NCI-H1105 treated with DMSO at 0.1 percent for 48 hours (cell line): ENCODE measurements around the gene RPS19BP1.
"Not testable (repeated sequence)": the region's sequence is repeated elsewhere in the genome, so short reads cannot be mapped to it uniquely, and the experiment has no call there.

ENCODE experiments used
- DNase-seq: peaks from one replicate; lab custom pipeline; 2025; lab: John Stamatoyannopoulos, UW

The RPS19BP1 gene

DNA sequence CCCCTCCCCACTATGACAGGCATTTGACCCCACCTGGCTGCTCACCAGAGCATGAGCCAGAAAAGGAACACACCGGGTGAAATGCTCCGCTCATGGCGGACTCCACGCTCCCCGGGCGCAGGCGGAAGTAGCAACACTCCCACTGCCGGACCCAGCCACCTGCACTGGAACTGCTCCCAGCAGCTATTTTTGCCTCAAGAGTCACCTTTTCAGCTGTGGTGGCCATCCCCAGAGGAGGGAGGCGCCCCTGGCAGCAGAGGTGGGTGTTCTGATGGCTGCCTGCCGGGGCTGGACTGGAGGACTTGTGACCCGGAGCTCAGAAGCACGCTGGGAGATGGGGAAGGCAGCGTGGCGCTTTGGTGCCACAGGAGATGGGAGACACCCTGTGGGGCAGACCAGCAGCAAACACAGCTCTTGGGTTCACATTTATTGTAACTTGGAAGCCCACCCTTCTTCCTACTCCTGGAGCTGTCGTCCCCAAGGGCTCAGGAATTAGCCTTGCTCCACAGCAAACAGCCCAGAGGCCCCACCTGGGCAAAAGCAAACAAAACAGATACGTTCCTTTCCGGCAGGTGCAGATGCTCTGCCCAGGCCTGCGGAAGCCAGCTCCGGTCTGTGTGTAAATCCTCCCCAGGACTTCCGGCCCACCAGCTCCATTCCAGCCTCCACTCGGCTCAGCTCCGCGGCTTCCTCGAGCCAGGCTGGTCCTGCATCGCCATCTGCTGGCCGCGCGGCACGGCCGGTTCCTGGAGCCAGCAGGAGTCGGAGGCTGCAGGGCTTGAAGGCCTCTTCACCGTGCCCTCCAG lies 3.7 kb downstream of the RPS19BP1 start:
- DNase-seq: peak; percentile 94

- peak; percentile 54 for DNase-seq
Measured at GRCh38 chr22:39528080-39528661, 4.4 kb downstream of the RPS19BP1 start.

DNA sequence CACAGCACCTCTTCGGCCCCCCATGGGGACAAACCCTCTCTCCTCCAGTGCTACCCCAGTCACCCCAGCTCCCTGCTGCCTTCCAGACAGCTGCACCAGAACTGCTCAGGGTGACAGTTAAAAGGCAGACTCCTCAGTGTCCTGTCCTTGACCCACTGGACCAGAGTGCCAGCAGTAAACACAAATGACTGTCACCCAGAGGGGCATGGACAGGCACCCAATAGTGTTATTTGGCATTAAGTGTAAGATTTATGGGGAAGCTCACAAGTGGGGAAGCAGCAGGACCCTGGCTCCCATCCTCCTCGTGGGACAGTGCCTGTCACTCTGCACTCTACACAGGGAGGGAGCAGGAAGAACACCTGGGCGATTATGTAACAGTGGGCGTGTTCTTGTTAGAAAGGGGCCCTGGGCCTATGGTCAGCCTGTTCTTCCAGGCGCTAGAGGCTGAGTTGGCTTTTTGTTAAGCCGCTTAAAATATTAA lies 5.0 kb downstream of the RPS19BP1 start:
- no peak for DNase-seq

- no peak for DNase-seq
Measured at GRCh38 chr22:39526736-39527171, 5.8 kb downstream of the RPS19BP1 start.

- no peak for DNase-seq
Measured at GRCh38 chr22:39525658-39525975, 6.9 kb downstream of the RPS19BP1 start.

DNA sequence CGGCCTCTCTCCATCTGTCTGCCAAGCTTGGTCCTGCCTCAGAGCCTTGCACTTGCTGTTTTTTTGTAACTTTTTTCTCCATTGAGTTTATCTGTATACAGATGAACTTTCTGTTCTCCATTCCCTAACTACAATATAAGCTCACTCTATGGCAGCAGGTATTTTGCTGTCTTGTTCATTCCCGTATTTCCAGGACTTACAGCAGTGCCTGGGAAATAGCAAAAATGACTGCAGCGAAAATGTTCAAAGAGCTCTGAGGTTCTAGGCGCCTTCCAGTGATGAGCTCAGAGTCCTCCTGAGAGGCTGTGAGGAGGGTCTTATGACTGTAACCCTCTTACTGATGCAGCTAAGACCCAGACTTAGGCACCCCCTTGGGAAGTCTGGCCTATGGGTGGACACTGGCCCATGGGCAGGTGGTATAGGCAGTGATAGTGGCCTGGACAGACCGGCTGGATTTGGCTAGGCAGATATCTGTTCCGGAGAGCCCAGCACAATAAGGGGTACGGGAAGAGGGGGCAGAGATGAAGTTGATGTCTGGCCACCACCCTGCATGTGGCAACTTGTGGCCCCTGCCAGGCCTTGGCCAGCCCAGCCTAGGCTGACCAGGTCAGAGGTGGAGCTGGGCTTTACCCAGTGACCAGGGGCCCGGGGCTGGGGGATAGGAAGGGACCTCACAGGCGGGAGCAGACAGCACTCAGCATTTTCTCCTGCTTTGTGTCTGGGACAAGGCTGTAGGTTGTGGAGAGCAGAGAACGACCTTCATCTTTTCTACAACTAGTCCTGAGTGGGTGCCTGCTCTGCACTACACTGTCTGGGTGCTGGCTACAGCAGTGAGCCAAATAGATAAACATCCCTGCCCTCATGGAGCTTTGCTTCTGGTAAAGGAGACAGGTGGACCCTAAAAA lies 7.5 kb downstream of the RPS19BP1 start:
- DNase-seq: no peak

- DNase-seq: no peak
Measured at GRCh38 chr22:39524089-39524752, 8.3 kb downstream of the RPS19BP1 start.

GRCh38 chr22:39522567-39523300 lies 9.8 kb downstream of the RPS19BP1 start:
- peak; percentile 37 for DNase-seq

GRCh38 chr22:39522091-39522490 lies 10.5 kb downstream of the RPS19BP1 start:
- DNase-seq: not testable (repeated sequence)

GRCh38 chr22:39521106-39521885 lies 11.3 kb downstream of the RPS19BP1 start:
- not testable (repeated sequence) for DNase-seq

- peak; percentile 47 for DNase-seq
Measured at GRCh38 chr22:39520226-39521105, 12.1 kb downstream of the RPS19BP1 start, which contains the start of gene ATF4. ATF4 (plus strand) TSS chr22:39520562; CDS start chr22:39521446, 884 bp downstream.

DNA sequence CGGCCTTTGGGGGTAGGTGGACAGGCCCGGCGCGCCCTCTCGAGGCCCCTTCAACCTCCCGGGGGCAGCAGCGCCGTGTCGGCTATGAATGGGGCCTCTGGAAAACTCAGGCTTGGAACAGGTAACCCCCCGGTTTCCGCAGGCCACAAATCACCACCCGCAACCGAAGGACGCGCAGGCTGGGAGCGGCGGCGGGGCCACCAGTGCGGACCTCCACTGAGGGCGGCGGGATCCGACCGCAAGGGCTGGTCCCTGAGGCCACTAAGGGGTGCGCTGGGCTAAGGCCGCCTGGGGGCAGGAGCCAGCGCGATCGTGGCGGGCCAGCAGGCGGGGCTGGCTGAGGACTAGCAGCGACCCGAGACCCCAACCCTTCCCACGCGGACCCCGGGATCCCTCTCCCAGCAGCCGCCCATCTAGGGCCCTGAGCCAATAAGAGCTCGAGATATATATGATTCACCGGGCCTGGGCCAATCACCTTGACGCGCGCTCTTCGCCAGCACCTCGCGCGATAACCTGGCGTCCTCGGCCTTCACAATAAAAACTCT lies 12.8 kb downstream of the RPS19BP1 start:
- DNase-seq: peak; percentile 98

DNA sequence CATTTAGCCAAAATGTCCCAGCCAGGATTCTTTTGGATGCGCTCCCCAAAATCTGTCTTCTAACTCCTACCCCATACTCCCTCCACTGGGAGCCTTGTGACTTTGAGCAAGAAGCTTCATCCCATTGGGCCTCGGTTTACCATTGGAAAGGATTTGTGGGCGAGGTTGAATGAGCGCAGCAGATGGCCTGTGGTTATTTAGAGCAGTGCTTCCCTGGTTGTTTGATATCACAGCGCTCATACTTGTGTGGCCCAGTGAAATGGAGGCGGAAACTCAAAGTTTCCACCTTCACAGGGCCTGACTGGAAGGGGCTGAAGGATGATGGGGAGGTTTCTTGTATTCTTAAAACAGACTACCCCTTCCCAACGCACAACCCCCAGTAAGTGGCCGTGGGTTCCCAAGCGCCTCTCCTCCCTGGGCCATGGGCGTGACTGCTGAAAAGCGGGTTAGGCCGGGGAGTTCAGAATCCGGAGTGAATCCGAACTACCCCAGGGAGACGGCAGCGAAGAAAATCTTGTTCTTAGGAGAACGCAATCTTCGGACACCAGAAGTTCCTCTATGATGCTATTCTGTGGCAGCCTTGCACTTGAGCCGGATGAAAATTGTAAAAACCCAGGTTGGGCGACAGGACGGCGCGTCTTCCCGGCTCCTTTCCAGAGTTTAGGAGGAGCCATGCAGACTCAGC lies 13.4 kb downstream of the RPS19BP1 start:
- DNase-seq: peak; percentile 37

DNA sequence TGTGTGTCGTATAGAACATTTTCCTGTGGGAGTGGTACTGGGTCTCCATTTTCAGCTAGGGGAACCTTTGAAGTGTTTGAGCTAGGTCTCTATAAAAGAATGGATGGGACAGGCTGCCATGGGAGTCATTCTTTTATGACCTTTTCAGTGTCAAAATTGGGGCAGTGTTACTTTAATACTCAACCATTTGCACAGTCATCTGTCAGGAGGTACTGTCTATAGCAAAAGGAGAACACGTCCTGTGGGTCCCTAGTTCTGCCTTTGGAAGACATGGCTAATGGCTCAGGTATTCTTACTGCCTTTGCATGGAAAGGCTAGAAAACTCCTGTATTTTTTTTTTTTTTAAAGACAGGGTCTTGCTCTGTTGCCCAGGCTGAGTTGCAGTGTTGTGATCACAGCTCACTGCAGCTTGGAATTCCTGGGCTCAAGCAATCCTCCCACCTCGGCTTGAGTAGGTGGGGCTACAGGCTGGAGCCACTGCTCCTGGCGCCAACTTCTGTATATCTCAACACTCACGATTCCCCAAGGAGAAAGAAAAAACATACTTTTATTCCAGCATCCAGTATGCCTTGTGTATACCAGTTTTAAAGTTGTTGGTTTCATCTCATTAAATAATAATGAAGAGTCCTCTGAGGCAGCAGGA lies 14.3 kb downstream of the RPS19BP1 start:
- no peak for DNase-seq

DNA sequence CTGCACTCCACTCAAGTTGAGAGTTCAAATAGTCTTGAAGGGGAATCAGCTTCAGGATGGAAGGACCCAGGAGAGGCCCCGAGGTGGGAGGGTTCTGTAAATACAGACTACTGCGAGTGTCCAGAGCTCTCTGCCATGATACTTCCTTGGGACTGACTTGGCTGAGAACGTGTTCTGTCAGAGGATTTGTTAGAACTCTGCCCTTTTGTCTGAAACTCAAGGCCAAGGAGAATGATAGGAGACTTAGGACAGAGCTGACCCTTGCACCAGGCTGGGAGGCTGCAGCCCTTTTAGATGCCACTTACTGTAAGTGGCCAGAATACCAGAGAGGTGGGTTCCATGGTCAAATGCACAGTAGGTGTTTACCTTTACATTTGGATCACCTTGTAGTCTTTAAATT lies 15.1 kb downstream of the RPS19BP1 start:
- no peak for DNase-seq

GRCh38 chr22:39515266-39516050 lies 17.1 kb downstream of the RPS19BP1 start:
- DNase-seq: no peak

GRCh38 chr22:39514373-39514973 lies 18.1 kb downstream of the RPS19BP1 start:
- DNase-seq: no peak
